GM12874 (cell line): ENCODE measurements around the gene RBM14.

Experiments
- TF ChIP-seq, protein P1 (sequence below): IDR thresholded peaks from 2 replicates; pipeline ENCODE4 v1.5.1; 2011; ENCODE audit warnings: low read depth, mild to moderate bottlenecking, control low read depth, low read length, moderate library complexity; ENCODE audit not compliant: insufficient read depth

RBM14 gene

DNA sequence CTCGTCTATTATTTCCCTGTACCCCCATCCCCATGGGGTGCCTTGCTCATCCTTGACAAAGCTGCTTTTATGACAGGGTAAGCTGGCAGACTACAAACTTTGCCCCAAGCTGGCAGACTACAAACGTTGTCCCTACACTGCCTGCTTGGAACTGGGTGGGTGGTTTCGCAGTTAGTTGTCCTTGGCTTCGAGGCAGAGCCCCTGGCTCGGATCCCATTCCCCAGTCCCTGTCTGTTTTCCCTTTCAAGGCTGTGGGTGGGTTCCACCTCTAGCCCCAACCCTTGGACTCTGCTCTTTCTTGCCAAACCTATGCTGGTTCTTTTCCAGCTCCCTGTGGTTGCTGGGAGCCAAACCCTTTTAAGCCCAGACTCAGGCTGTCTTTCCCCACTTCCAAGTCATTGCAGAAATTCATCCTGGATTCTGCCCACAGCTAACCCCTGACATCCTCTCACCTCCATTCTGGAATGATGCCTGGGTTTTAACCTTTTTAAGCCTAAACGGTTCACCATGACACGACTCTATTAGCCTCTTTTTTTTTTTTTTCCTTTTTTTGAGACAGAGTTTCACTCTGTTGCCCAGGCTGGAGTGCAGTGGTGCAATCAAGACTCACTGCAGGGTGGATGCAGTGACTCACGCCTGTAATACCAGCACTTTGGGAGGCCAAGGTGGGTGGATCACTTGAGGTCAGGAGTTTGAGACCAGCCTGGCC lies 9.2 kb upstream of the RBM14 start:
- TF ChIP-seq, protein P1, sequence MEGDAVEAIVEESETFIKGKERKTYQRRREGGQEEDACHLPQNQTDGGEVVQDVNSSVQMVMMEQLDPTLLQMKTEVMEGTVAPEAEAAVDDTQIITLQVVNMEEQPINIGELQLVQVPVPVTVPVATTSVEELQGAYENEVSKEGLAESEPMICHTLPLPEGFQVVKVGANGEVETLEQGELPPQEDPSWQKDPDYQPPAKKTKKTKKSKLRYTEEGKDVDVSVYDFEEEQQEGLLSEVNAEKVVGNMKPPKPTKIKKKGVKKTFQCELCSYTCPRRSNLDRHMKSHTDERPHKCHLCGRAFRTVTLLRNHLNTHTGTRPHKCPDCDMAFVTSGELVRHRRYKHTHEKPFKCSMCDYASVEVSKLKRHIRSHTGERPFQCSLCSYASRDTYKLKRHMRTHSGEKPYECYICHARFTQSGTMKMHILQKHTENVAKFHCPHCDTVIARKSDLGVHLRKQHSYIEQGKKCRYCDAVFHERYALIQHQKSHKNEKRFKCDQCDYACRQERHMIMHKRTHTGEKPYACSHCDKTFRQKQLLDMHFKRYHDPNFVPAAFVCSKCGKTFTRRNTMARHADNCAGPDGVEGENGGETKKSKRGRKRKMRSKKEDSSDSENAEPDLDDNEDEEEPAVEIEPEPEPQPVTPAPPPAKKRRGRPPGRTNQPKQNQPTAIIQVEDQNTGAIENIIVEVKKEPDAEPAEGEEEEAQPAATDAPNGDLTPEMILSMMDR = no peak

DNA sequence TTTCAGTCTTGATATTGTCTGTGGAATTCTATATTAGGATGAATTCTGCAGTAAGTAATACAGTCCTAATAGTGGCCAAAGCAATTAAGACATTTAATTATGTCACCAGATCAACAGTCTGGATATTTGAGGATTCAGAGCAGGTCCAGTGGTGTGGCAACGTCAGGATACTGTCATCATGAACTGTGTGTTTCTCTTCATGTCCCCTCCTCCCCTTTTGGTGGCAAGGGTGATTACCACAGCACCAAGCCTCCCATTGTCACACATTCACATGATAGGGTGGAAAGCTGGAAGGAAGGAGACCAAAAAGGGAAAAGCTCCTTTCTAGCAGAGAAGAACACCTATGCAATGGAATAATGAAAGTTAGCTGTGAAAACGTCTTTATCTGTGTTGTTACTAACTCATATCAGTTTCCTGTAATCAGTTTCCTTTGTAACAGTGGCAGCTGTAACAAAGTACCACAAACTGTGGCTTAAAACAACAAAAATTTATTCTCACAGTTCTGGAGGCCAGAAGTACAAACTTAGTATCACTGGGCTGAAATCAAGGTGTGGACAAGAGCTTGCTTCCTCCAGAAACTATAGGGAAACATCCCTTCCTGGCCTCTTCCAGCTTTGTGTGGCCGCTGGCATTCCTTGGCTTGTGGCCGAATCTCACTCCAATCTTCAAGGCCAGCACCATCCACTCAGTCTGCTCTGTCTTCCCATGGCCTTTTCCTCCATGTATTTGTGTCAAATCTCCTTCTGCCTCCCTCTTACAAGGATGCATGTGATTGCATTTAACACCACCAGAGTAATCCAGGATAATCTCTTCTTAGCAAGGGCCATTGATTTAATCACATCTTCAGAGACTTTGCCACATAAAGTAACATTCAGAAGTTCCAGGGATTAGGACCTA lies 6.5 kb upstream of the RBM14 start:
- TF ChIP-seq, protein P1 = no peak

DNA sequence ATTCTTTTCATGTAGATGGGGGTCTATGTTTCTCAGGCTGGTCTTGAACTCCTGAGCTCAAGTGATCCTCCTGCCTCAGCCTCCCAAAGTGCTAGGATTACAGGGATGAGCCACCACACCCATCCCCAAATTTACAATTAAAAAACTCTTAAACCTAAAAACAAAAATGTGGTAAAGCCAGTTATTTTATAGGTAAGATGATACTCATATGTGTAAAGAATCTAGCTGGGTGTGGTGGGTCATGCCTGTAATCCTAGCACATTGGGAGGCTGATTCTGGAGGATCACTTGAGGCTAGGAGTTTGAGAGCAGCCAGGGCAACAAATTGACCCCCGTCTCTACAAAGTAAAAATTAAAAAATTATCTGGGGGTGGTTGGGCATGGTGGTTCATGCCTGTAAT lies 4.0 kb upstream of the RBM14 start:
- TF ChIP-seq, protein P1 = no peak

- TF ChIP-seq, protein P1 = no peak
Observed at GRCh38 chr11:66614073-66614472, 2.4 kb upstream of the RBM14 start.

DNA sequence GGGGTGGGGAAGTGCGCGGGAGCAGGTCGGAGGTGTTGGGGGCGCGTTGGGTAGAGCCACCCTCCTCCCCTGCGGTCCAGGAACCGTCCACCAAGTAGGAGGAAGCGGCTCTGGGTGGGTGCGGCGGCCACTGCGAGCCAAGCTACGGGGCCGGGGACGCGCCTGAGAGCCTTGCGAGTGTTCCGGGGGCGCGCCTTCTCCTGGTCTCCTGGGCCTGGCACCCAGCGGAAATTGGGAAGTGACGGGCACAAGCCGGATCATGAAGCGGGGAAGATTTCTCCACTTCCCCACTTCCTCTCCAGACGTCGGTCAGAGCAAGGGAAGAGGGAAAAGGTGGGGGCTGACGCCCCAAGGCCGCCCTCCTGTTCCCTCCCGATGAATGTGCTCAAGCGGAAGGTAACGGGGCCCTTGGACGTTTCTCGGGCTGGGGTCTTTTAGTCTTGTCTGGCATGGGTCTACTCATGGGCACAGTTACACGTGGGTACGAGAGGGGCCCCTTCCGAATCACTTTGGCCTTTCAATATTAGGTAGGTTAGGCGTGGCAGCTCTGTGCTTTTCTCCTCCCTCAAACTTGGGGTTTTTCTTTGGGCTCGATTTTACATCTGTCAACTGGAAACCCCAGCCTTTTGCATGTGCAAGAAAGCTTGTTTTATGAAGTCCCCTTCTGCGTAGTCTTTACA lies 865 bp downstream of the RBM14 start:
- TF ChIP-seq, protein P1 = no peak

DNA sequence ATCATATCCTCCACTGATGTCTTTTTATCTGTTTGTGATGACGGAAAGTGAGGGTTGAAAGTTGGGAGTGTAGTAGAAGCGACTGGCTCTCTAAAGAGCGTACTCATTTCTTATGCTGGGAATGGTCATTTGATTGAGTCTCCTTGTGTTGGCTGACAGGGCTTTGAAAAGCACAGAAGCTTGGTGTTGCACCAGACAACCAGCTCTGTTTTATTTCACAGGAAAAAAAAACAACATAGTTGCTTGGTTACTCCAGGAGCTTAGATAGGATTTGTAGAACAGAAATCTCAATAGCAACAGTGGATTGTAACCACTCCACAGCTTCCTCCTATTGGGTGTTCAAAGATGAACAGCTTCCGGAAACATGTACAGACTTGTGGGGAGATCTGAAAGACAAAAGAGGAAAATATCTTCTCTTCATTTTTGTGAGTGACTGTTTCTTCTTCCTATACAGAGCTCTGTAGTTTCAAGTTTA lies 2.7 kb downstream of the RBM14 start:
- TF ChIP-seq, protein P1 = no peak

- TF ChIP-seq, protein P1 = no peak
Observed at GRCh38 chr11:66624450-66624849, 8.0 kb downstream of the RBM14 start.
